Esophagus squamous epithelium (tissue), 5 donors: ENCODE data around the gene CD164L2. TPM values are rescaled to one million over a fixed set of nuclear protein-coding genes. Genes with fewer than 3 reads are reported as not detected.
"Not testable (repeated sequence)": the region's sequence is repeated elsewhere in the genome, so short reads cannot be mapped to it uniquely, and the experiment has no call there.

Experiments
- DNase-seq: peaks from one replicate; lab custom pipeline; 2025; lab: John Stamatoyannopoulos, UW
- H3K27ac ChIP-seq, 4 donors: fragments of 200-600 bp; sonication (generic); one replicate each; pipeline ENCODE4 v1.5.1; 2016 to 2019; ENCODE audit warnings: mild to moderate bottlenecking in 1 of 4
- H3K27me3 ChIP-seq, 4 donors: fragments of 200-600 bp; sonication (generic); 1 replicate in 3 of 4; 2 replicates in 1 of 4; pipeline versions ENCODE4 v1.5.1 to v1.6.0; 2017 to 2021; ENCODE audit warnings: antibody characterized with exemption in 1 of 4
- H3K36me3 ChIP-seq, 3 donors: fragments of 200-600 bp; sonication (generic); one replicate each; pipeline ENCODE4 v1.5.1; 2016 to 2019
- H3K4me1 ChIP-seq, 3 donors: fragments of 200-600 bp; sonication (generic); one replicate each; pipeline ENCODE4 v1.5.1; 2017 to 2019
- H3K4me3 ChIP-seq, 4 donors: fragments of 200-600 bp; sonication (generic); 1 replicate in 3 of 4; 2 replicates in 1 of 4; pipeline ENCODE4 v1.5.1; 2016 to 2019; ENCODE audit warnings: mild to moderate bottlenecking in 2 of 4, moderate library complexity in 1 of 4
- H3K9me3 ChIP-seq, 3 donors: fragments of 200-600 bp; sonication (generic); one replicate each; pipeline ENCODE4 v1.5.1; 2016 to 2019
- CTCF ChIP-seq, 6 experiments: fragments of 450-650 bp in 4 of 6; fragments of 200-600 bp in 2 of 6; sonication (generic) in 2 of 6; IDR thresholded peaks; one replicate each; pipeline ENCODE4 v1.5.1; 2016 to 2019; ENCODE audit warnings: antibody characterized with exemption in 6 of 6, mild to moderate bottlenecking in 4 of 6, moderate library complexity in 4 of 6
- POLR2A ChIP-seq, 4 donors: fragments of 450-650 bp; IDR thresholded peaks; one replicate each; pipeline ENCODE4 v1.6.1; 2017; ENCODE audit warnings: antibody characterized with exemption in 4 of 4, mild to moderate bottlenecking in 4 of 4, moderate library complexity in 3 of 4
- WGBS, 2 donors: methylation state at CpG; one replicate each; pipeline ENCODE4 v1.1.5; 2018; 5-methylcytosine and 5-hydroxymethylcytosine counted together
- intact Hi-C: fragments of 100-400 bp; cut with DNase I; formaldehyde crosslinking; loops from one replicate; pipeline ENCODE4 v1.15.0; 2022
- total RNA-seq, 4 donors: library from RNA; depleted of rRNA; stranded (reverse); fragments of >200 nt; gene quantifications; one replicate each; pipeline ENCODE4 v1.1.0, GENCODE V29; 2016
- donor health status: DM: yes; HTN: yes; CAD: no.

The CD164L2 gene
- total RNA-seq, 4 donors from 2014 or later: 4.8 to 15.4 (median 6.5) TPM

GRCh38 chr1:27413004-27413403 lies 29.9 kb upstream of the CD164L2 start:
- H3K27ac ChIP-seq: peak overlapping the region in 3 of 4 donors; percentile 55 to 73 (median 69)
- 21 to 70% methylated on average over 3 to 4 of the region's 4 CpGs for WGBS, 2 donors
- no peaks in the 10 kb centered on the region for H3K9me3 ChIP-seq
- TF ChIP-seq CTCF (IDR thresholded peaks at IDR 0.05): no peak
- TF ChIP-seq POLR2A (IDR thresholded peaks at IDR 0.05): no peak
- DNase-seq: no peak
- H3K36me3 ChIP-seq: peaks cover 41 to 100% (median 75%) of the 10 kb centered on the region in 3 donors
- H3K4me3 ChIP-seq: no peak overlapping the region
- H3K27me3 ChIP-seq: no peaks in the 10 kb centered on the region
- intact Hi-C loops: loop anchor here (10.0 kb wide), 1 partner anchor 72 kb away; no protein-coding TSS in a partner anchor
- H3K4me1 ChIP-seq: peaks cover 2 to 69% (median 12%) of the 10 kb centered on the region in 3 donors

- peak overlapping the region in 3 of 4 donors; percentile 11 to 73 (median 69) for H3K27ac ChIP-seq
- 81 to 82% methylated on average over 4 of the region's 4 CpGs for WGBS, 2 donors
These were observed 29.4 kb upstream of the CD164L2 start for GRCh38 chr1:27412502-27412901.

DNA sequence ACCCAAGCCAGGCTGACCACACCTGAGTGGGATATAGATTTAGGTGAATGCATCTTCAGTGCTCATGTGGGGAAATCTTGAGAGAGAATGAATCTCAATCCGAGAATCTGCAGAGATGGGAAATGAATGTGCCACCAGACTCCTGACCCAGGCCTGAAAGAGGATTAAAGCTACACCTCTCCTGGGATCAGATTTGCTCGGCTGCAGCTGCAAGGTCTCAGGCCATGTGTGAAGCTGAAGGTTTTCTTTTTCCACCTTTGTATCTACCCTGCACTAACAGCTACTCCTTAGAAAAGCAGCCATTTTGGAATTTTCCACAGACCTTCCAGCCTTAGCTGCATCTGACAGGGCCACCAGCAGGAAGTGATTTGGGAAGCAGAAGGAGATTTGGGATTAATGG lies 27.6 kb upstream of the CD164L2 start:
- Histone ChIP-seq H3K4me3 (no peak overlapping the region), H3K9me3 (no peaks in the 10 kb centered on the region), H3K4me1 (peaks cover 17 to 69% (median 21%) of the 10 kb centered on the region in 3 donors), H3K27ac (no peak overlapping the region), H3K36me3 (peaks cover 35 to 98% (median 71%) of the 10 kb centered on the region in 3 donors), H3K27me3 (no peaks in the 10 kb centered on the region)
- intact Hi-C loops: loop anchor here (10.0 kb wide), 1 partner anchor 74 kb away; no protein-coding TSS in a partner anchor
- DNase-seq: no peak
- 94 to 95% methylated on average over 2 of the region's 2 CpGs for WGBS, 2 donors
- TF ChIP-seq POLR2A (IDR thresholded peaks at IDR 0.05): no peak

More at GRCh38 chr1:27412502-27412901, 29.4 kb upstream of the CD164L2 start:
- peaks cover 39 to 100% (median 75%) of the 10 kb centered on the region in 3 donors for H3K36me3 ChIP-seq
- peaks cover 2 to 69% (median 7%) of the 10 kb centered on the region in 3 donors for H3K4me1 ChIP-seq
- no peak for TF ChIP-seq CTCF (IDR thresholded peaks at IDR 0.05)
- TF ChIP-seq POLR2A (IDR thresholded peaks at IDR 0.05): no peak
- H3K9me3 ChIP-seq: no peaks in the 10 kb centered on the region
- H3K27me3 ChIP-seq: no peaks in the 10 kb centered on the region
- no peak overlapping the region for H3K4me3 ChIP-seq
- intact Hi-C loops: loop anchor here (10.0 kb wide), 1 partner anchor 72 kb away; no protein-coding TSS in a partner anchor
- no peak for DNase-seq

- Histone ChIP-seq H3K36me3 (peaks cover 35 to 92% (median 60%) of the 10 kb centered on the region in 3 donors), H3K9me3 (no peaks in the 10 kb centered on the region), H3K27me3 (no peaks in the 10 kb centered on the region), H3K4me1 (peaks cover 24 to 69% (median 31%) of the 10 kb centered on the region in 3 donors), H3K27ac (no peak overlapping the region), H3K4me3 (no peak overlapping the region)
- WGBS, 2 donors: 91 to 92% methylated on average over 8 to 11 of the region's 11 CpGs
- intact Hi-C loops: loop anchor here (10.0 kb wide), 2 partner anchors 75 to 195 kb away; partner anchors contain the start of gene AHDC1
- TF ChIP-seq POLR2A (IDR thresholded peaks at IDR 0.05) (no peak), CTCF (IDR thresholded peaks at IDR 0.05) (no peak)
- DNase-seq: no peak
These were observed 26.5 kb upstream of the CD164L2 start for GRCh38 chr1:27409669-27410068.

DNA sequence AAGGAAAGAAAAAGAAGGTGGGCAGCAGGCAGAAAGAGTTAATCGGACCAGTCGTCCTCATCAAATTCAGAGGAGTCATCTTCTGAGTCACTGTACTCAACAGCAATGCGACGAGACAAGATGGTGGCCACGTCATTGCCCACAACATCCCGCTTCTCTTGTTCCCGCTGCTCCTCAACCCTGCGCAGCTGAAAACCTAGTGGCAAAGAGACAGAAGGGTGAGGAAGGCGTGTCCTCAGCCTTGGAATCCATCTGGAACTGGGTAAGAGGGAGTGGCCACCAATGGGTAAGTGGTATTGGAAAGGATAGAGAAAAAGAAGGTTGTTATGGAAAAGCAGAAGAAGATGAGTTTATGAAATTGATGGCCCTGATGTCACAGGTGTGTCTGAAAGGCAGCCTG lies 25.0 kb upstream of the CD164L2 start:
- DNase-seq: no peak
- H3K27ac ChIP-seq: peak overlapping the region in 3 of 4 donors; percentile 87 to 91 (median 89)
- WGBS, 2 donors: 87 to 92% methylated on average over 6 to 9 of the region's 9 CpGs
- TF ChIP-seq CTCF (IDR thresholded peaks at IDR 0.05) (no peak), POLR2A (IDR thresholded peaks at IDR 0.05) (no peak)
- no peak overlapping the region for H3K4me3 ChIP-seq
- no peaks in the 10 kb centered on the region for H3K9me3 ChIP-seq
- no peaks in the 10 kb centered on the region for H3K27me3 ChIP-seq
- intact Hi-C loops: loop anchor here (10.0 kb wide), 1 partner anchor 197 kb away; the partner anchor contains the start of gene AHDC1
- H3K4me1 ChIP-seq: peaks cover 36 to 69% (median 42%) of the 10 kb centered on the region in 3 donors
- H3K36me3 ChIP-seq: peaks cover 35 to 78% (median 54%) of the 10 kb centered on the region in 3 donors

GRCh38 chr1:27406791-27407190 lies 23.7 kb upstream of the CD164L2 start:
- Histone ChIP-seq H3K27ac (peak overlapping the region; percentile 79 to 91 (median 88)), H3K36me3 (peaks cover 27 to 64% (median 45%) of the 10 kb centered on the region in 3 donors), H3K4me1 (peaks cover 50 to 72% (median 56%) of the 10 kb centered on the region in 3 donors)
- not testable (repeated sequence) for H3K4me3 ChIP-seq, H3K27me3 ChIP-seq, H3K9me3 ChIP-seq, DNase-seq
- intact Hi-C loops: loop anchor here (10.0 kb wide), 1 partner anchor 198 kb away; the partner anchor contains the start of gene AHDC1
- WGBS, 2 donors: 60 to 77% methylated on average over 1 to 2 of the region's 2 CpGs
